Jurkat, Clone E6-1 (cell line): ENCODE results near the gene STK10. TPM values are rescaled to one million over a fixed set of nuclear protein-coding genes. Genes with fewer than 3 reads are reported as not detected.
A peak's percentile ranks its signal among the peaks of the same experiment; 100 is the strongest.
"Not testable (repeated sequence)": the region's sequence is repeated elsewhere in the genome, so short reads cannot be mapped to it uniquely, and the experiment has no call there.

Experiments used
- DNase-seq: peaks from one replicate; pipeline ENCODE4 v3.0.0-alpha.2; 2011; ENCODE audit warnings: low read depth, low spot score
- H3K4me3 ChIP-seq: 2 replicates; pipeline ENCODE4 v1.5.1; 2011; ENCODE audit warnings: mild to moderate bottlenecking, low read length, control low read depth, moderate library complexity
- polyA plus RNA-seq: library from polyadenylated mRNA; unstranded; fragments of >200 nt; gene quantifications from one replicate; pipeline ENCODE4 v1.2.1, GENCODE V29; 2012; ENCODE audit warnings: missing spikeins; ENCODE audit not compliant: insufficient read length, insufficient read depth

The STK10 gene
- polyA plus RNA-seq: 19.4 TPM

GRCh38 chr5:172188033-172188892, at the start of gene STK10:
TSS of gene STK10 (minus strand) at chr5:172188224. CDS start at chr5:172188042, 182 bp downstream.
- H3K4me3 ChIP-seq: peak within 1 kb of the TSS; percentile 87
- peak; percentile 79 for DNase-seq

GRCh38 chr5:172235827-172236736, 48.1 kb upstream of the STK10 start:
- H3K4me3 ChIP-seq: no peak overlapping the region
- DNase-seq: no peak

GRCh38 chr5:172235132-172235780, 47.2 kb upstream of the STK10 start:
- no peak for DNase-seq
- H3K4me3 ChIP-seq: no peak overlapping the region

GRCh38 chr5:172234031-172234430, 46.0 kb upstream of the STK10 start:
- no peak overlapping the region for H3K4me3 ChIP-seq
- no peak for DNase-seq

GRCh38 chr5:172229904-172230303, 41.9 kb upstream of the STK10 start:
- H3K4me3 ChIP-seq: no peak overlapping the region
- DNase-seq: no peak

GRCh38 chr5:172224996-172225395, 37.0 kb upstream of the STK10 start:
- no peak overlapping the region for H3K4me3 ChIP-seq
- DNase-seq: no peak

GRCh38 chr5:172223901-172224873, 36.2 kb upstream of the STK10 start:
- H3K4me3 ChIP-seq: no peak overlapping the region
- DNase-seq: no peak

GRCh38 chr5:172219296-172219695, 31.3 kb upstream of the STK10 start:
- DNase-seq: no peak
- H3K4me3 ChIP-seq: no peak overlapping the region

GRCh38 chr5:172216345-172216744, 28.3 kb upstream of the STK10 start:
- DNase-seq: no peak
- H3K4me3 ChIP-seq: no peak overlapping the region

GRCh38 chr5:172213126-172213525, 25.1 kb upstream of the STK10 start:
- H3K4me3 ChIP-seq: no peak overlapping the region
- no peak for DNase-seq

GRCh38 chr5:172211676-172212075, 23.7 kb upstream of the STK10 start:
- no peak overlapping the region for H3K4me3 ChIP-seq
- no peak for DNase-seq

GRCh38 chr5:172209714-172210113, 21.7 kb upstream of the STK10 start:
- H3K4me3 ChIP-seq: no peak overlapping the region
- no peak for DNase-seq

GRCh38 chr5:172207511-172207910, 19.5 kb upstream of the STK10 start:
- DNase-seq: no peak
- H3K4me3 ChIP-seq: no peak overlapping the region

GRCh38 chr5:172205984-172206383, 18.0 kb upstream of the STK10 start:
- H3K4me3 ChIP-seq, DNase-seq: not testable (repeated sequence)

GRCh38 chr5:172200476-172200875, 12.5 kb upstream of the STK10 start:
- no peak overlapping the region for H3K4me3 ChIP-seq
- DNase-seq: no peak

GRCh38 chr5:172199446-172199845, 11.4 kb upstream of the STK10 start:
- H3K4me3 ChIP-seq: no peak overlapping the region
- no peak for DNase-seq

- DNase-seq, H3K4me3 ChIP-seq: not testable (repeated sequence)
Measured at GRCh38 chr5:172197775-172198174, 9.8 kb upstream of the STK10 start.

GRCh38 chr5:172194985-172195774, 7.2 kb upstream of the STK10 start:
- DNase-seq: no peak
- H3K4me3 ChIP-seq: no peak overlapping the region
